ENCODE measurements around the gene VHLL.
"Not testable (repeated sequence)": the region's sequence is repeated elsewhere in the genome, so short reads cannot be mapped to it uniquely, and the experiment has no call there.

The VHLL gene

DNA sequence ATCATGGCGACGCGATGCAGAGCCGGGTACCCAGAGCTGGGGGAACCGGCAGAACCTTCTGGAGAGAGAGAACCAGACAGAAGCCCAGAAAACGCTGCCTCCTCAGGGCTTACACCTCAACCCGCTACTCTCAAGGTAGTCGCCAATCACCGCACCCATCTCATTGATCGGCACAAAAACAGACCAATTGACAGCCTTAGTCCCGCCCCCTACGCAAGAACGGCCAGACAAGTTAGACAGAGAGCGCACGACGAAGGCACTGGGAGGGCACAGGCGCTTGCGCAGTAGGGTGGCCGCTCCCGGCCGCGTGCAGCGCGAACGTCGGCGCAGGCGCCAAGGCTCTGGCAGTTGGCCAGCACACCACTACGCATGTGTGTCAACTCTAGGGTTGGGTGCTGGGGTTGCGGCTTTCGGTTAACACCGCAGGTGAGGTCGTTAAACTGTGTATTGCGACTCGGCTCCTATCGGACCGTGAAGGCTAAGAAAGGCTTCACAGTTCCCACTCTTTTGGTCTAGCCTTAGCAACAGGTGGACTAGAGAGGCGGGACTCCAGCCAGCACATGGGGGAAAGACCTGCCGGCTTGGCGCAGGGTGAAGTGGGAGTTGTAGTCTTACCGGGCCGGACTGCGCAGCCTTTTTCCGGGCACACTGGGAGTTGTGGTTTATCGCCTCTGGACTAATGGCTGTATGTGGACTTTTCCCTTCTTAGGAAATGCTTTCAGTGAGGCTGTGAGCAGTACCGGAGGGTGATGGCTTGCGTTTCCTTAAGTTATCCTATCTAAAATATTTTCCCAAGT, 39.3 kb upstream of the VHLL start, which contains the start of the genes CCT3 and TSACC:
TSS of gene CCT3 (minus strand) at position 113 of the 797 bp plus-strand sequence. CDS start at position 5, 108 bp downstream.
TSS of gene TSACC (plus strand) at position 347 of the 797 bp plus-strand sequence. CDS start 1,232 bp downstream, outside the sequence.
- peak; percentile 100 for DNase-seq
- TF ChIP-seq, protein P1, sequence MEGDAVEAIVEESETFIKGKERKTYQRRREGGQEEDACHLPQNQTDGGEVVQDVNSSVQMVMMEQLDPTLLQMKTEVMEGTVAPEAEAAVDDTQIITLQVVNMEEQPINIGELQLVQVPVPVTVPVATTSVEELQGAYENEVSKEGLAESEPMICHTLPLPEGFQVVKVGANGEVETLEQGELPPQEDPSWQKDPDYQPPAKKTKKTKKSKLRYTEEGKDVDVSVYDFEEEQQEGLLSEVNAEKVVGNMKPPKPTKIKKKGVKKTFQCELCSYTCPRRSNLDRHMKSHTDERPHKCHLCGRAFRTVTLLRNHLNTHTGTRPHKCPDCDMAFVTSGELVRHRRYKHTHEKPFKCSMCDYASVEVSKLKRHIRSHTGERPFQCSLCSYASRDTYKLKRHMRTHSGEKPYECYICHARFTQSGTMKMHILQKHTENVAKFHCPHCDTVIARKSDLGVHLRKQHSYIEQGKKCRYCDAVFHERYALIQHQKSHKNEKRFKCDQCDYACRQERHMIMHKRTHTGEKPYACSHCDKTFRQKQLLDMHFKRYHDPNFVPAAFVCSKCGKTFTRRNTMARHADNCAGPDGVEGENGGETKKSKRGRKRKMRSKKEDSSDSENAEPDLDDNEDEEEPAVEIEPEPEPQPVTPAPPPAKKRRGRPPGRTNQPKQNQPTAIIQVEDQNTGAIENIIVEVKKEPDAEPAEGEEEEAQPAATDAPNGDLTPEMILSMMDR (IDR thresholded peaks at IDR 0.05; ENCODE audit: low read depth, low read length): no peak
- Histone ChIP-seq H3K36me3 (peaks cover 37% of the 10 kb centered on the region), H3K4me3 (ENCODE audit: low read depth, low read length) (peak within 1 kb of the TSS; percentile 84), H3K27ac (peak within 1 kb of the TSS; percentile 86), H3K27me3 (ENCODE audit: insufficient read depth, low read depth, severe bottlenecking) (no peaks in the 10 kb centered on the region), H3K9me3 (ENCODE audit: severe bottlenecking) (no peaks in the 10 kb centered on the region)

DNA sequence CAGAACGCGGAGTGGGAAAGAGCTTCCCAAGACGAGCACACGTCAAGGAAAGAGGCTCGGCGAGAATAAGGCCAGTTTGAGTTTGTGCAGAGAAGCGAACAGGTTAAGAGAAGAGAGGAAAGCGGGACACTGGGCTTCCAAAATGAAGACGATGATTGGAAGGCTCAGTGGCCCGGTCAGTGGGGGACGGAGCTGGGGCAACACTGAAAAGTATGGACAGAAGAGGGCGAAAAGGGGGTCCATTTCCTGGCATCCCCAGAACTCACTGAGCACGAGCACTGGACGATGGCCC, 38.7 kb upstream of the VHLL start:
- Histone ChIP-seq H3K36me3 (peaks cover 43% of the 10 kb centered on the region), H3K27me3 (ENCODE audit: insufficient read depth, low read depth, severe bottlenecking) (no peaks in the 10 kb centered on the region), H3K9me3 (ENCODE audit: severe bottlenecking) (no peaks in the 10 kb centered on the region), H3K4me3 (ENCODE audit: low read depth, low read length) (peak overlapping the region; percentile 84), H3K27ac (peak overlapping the region; percentile 86)
- no peak for DNase-seq
- TF ChIP-seq, protein P1 (IDR thresholded peaks at IDR 0.05; ENCODE audit: low read depth, low read length): peak; percentile 37; the same call in 1 of the 2 replicates

DNA sequence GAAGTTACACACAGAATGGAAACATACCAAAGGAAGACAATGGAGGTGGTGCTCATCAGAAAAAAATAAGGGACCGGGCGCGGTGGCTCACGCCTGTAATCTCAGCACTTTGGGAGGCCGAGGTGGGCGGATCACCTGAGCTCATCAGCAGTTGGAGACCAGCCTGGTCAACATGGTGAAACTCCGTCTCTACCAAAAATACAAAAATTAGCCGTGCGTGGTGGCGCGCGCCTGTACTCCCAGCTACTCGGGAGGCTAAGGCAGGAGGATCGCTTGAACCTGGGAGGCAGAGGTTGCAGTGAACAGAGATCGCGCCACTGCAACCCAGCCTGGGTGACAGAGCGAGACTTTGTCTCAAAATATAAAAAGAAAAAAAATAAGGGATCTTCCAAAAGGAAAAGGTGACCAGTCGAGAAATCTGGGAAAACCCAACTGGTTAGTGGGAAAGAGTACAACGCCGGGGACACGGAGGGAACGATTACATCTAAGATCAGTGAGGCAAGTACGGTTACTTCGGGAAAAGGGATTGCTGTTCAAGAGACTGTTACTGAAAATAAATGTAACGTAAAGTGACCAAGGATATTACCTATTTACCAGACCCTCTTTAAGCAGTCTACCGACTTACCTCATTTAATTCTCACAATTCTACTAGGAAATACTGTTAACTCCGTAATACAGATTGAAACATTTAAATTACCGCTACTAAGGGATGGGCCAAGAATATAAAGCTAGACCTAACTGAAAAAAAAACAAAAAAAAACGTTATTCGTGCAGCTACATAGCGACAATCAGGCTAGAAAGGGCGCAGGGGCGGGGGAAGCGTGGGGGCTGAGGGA, 38.2 kb upstream of the VHLL start:
- peak overlapping the region; percentile 86 for H3K27ac ChIP-seq
- no peak for DNase-seq
- H3K4me3 ChIP-seq (ENCODE audit: low read depth, low read length): peak overlapping the region; percentile 84
- H3K27me3 ChIP-seq (ENCODE audit: insufficient read depth, low read depth, severe bottlenecking): no peaks in the 10 kb centered on the region
- TF ChIP-seq, protein P1 (IDR thresholded peaks at IDR 0.05; ENCODE audit: low read depth, low read length): no peak
- no peaks in the 10 kb centered on the region for H3K9me3 ChIP-seq (ENCODE audit: severe bottlenecking)
- H3K36me3 ChIP-seq: peaks cover 48% of the 10 kb centered on the region

DNA sequence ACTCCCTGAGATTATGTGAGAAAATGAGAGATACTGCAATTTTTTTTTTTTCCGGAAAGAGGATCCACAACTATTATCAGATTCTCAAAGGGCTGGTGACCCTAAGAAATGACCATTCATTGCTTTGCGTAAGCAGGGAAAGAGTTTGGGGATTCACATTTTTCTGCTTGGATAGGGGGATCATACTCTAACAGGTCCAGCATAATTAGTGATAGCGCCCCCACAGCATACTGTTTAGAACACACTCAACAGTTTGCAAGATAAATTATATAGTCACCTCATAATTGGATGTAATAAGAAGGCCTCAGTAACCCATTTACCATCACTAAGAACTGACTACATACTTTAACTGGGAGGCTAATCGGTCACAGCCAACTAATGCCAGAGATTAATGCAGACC, 37.1 kb upstream of the VHLL start:
- Histone ChIP-seq H3K36me3 (peaks cover 59% of the 10 kb centered on the region), H3K4me3 (ENCODE audit: low read depth, low read length) (no peak overlapping the region; the same call in 1 of the 2 replicates), H3K27me3 (ENCODE audit: insufficient read depth, low read depth, severe bottlenecking) (no peaks in the 10 kb centered on the region), H3K9me3 (ENCODE audit: severe bottlenecking) (no peaks in the 10 kb centered on the region), H3K27ac (no peak overlapping the region)
- TF ChIP-seq, protein P1 (IDR thresholded peaks at IDR 0.05; ENCODE audit: low read depth, low read length): peak; percentile 48
- peak; percentile 49 for DNase-seq

DNA sequence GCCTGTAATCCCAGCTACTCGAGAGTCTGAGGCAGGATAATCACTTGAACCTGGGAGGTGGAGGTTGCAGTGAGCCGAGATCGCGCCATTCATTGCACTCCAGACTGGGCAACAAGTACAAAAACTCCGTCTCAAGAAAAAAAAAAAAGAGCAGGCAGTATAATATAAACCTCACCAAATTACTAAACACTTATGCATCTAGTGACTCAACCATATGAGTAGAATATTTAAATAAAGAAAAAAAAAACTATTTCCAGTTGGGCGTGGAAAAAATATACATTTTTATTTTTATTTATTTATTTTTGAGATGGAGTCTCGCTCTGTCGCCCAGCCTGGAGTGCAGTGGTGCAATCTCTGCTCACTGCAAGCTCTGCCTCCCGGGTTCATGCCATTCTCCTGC, 24.1 kb upstream of the VHLL start:
- peaks cover 90% of the 10 kb centered on the region for H3K36me3 ChIP-seq
- H3K4me3 ChIP-seq (ENCODE audit: low read depth, low read length); H3K27ac ChIP-seq; H3K9me3 ChIP-seq (ENCODE audit: severe bottlenecking); H3K27me3 ChIP-seq (ENCODE audit: insufficient read depth, low read depth, severe bottlenecking); DNase-seq: not testable (repeated sequence)

GRCh38 chr1:156320560-156320959, 21.5 kb upstream of the VHLL start:
- Histone ChIP-seq H3K4me3 (ENCODE audit: low read depth, low read length) (no peak overlapping the region), H3K27me3 (ENCODE audit: insufficient read depth, low read depth, severe bottlenecking) (no peaks in the 10 kb centered on the region), H3K36me3 (peaks cover 99% of the 10 kb centered on the region), H3K9me3 (ENCODE audit: severe bottlenecking) (no peaks in the 10 kb centered on the region), H3K27ac (no peak overlapping the region)
- no peak for DNase-seq
- TF ChIP-seq, protein P1 (IDR thresholded peaks at IDR 0.05; ENCODE audit: low read depth, low read length): no peak

All from WERI-Rb-1 (cell line).